A549 (cell line): Measurements from ENCODE around the gene NEUROG2.

Experiments used
- BCL3 ChIP-seq: fragments of >200 bp; sonication (Bioruptor Twin); formaldehyde crosslinking; IDR thresholded peaks from 3 replicates; pipeline ENCODE4 v1.6.1; 2016
- HDAC2 ChIP-seq: fragments of 200-600 bp; sonication (generic); IDR thresholded peaks from 2 replicates; pipeline ENCODE4 v1.6.1; 2016
- KDM1A ChIP-seq: fragments of 200-600 bp; sonication (generic); IDR thresholded peaks from 2 replicates; pipeline ENCODE4 v1.6.1; 2016; ENCODE audit warnings: low read depth, mild to moderate bottlenecking
- MAFK ChIP-seq: fragments of 450-650 bp; IDR thresholded peaks from 2 replicates; pipeline ENCODE4 v1.6.1; 2014; ENCODE audit not compliant: partially characterized antibody
- NR3C1 ChIP-seq: fragments of >200 bp; sonication (Bioruptor Twin); formaldehyde crosslinking; IDR thresholded peaks from 3 replicates; pipeline ENCODE4 v1.6.1; 2017
- PHF8 ChIP-seq: fragments of 200-600 bp; sonication (generic); IDR thresholded peaks from 2 replicates; pipeline ENCODE4 v1.6.1; 2016; ENCODE audit warnings: low read depth, mild to moderate bottlenecking, antibody characterized with exemption, moderate library complexity, borderline replicate concordance
- POLR2A ChIP-seq: IDR thresholded peaks from 2 replicates; pipeline ENCODE4 v1.6.1; 2012; ENCODE audit warnings: mild to moderate bottlenecking, low read length
- REST ChIP-seq: fragments of 200-600 bp; sonication (generic); IDR thresholded peaks from 2 replicates; pipeline ENCODE4 v1.6.1; 2016; ENCODE audit warnings: antibody characterized with exemption, mild to moderate bottlenecking, moderate library complexity
- ZFP36 ChIP-seq: fragments of 450-650 bp; IDR thresholded peaks from 2 replicates; pipeline ENCODE4 v1.6.1; 2014; ENCODE audit warnings: borderline replicate concordance; ENCODE audit not compliant: partially characterized antibody
- TF ChIP-seq, protein P1 (sequence below): fragments of >200 bp; sonication (Bioruptor Twin); formaldehyde crosslinking; IDR thresholded peaks from 3 replicates; pipeline ENCODE4 v1.5.1; 2016
- TF ChIP-seq, protein P2 (sequence below): fragments of 150-350 bp; IDR thresholded peaks from 2 replicates; pipeline ENCODE4 v1.6.1; 2014; ENCODE audit warnings: low read depth, mild to moderate bottlenecking, low read length

DNA sequence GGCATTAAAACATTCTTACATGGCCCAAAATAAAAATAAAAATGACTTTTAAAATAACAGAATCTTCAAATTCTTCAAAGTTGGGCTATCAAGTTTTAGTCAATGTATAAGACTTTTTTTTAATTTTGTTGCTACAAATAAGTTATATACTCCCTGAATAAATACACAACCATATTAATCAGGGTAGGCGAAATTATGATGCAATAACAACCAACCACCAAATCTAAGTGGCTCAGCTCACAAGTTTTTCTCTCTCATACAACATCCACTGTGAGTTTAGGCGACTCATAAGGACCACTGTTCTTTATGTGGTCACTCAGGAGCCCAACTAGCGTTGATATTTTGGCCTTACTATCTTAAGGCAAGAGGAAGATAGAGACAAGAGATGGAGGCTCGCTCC, 11.2 kb downstream of the NEUROG2 start:
- TF ChIP-seq, protein P1, sequence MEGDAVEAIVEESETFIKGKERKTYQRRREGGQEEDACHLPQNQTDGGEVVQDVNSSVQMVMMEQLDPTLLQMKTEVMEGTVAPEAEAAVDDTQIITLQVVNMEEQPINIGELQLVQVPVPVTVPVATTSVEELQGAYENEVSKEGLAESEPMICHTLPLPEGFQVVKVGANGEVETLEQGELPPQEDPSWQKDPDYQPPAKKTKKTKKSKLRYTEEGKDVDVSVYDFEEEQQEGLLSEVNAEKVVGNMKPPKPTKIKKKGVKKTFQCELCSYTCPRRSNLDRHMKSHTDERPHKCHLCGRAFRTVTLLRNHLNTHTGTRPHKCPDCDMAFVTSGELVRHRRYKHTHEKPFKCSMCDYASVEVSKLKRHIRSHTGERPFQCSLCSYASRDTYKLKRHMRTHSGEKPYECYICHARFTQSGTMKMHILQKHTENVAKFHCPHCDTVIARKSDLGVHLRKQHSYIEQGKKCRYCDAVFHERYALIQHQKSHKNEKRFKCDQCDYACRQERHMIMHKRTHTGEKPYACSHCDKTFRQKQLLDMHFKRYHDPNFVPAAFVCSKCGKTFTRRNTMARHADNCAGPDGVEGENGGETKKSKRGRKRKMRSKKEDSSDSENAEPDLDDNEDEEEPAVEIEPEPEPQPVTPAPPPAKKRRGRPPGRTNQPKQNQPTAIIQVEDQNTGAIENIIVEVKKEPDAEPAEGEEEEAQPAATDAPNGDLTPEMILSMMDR: no peak
- TF ChIP-seq REST: no peak
- no peak for TF ChIP-seq NR3C1
- TF ChIP-seq KDM1A: no peak
- TF ChIP-seq POLR2A: no peak
- no peak for TF ChIP-seq MAFK
- no peak for TF ChIP-seq PHF8
- no peak for TF ChIP-seq ZFP36
- TF ChIP-seq HDAC2: no peak
- TF ChIP-seq, protein P2, sequence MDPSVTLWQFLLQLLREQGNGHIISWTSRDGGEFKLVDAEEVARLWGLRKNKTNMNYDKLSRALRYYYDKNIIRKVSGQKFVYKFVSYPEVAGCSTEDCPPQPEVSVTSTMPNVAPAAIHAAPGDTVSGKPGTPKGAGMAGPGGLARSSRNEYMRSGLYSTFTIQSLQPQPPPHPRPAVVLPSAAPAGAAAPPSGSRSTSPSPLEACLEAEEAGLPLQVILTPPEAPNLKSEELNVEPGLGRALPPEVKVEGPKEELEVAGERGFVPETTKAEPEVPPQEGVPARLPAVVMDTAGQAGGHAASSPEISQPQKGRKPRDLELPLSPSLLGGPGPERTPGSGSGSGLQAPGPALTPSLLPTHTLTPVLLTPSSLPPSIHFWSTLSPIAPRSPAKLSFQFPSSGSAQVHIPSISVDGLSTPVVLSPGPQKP: no peak
- TF ChIP-seq BCL3: no peak
